HS-27A (cell line): ENCODE data around the gene TBC1D22B.
"Not testable (repeated sequence)": the region's sequence is repeated elsewhere in the genome, so short reads cannot be mapped to it uniquely, and the experiment has no call there.

Experiments
- DNase-seq: peaks from one replicate; pipeline ENCODE4 v3.0.0-alpha.2; 2012; ENCODE audit warnings: low read depth, missing footprints

The TBC1D22B gene

DNA sequence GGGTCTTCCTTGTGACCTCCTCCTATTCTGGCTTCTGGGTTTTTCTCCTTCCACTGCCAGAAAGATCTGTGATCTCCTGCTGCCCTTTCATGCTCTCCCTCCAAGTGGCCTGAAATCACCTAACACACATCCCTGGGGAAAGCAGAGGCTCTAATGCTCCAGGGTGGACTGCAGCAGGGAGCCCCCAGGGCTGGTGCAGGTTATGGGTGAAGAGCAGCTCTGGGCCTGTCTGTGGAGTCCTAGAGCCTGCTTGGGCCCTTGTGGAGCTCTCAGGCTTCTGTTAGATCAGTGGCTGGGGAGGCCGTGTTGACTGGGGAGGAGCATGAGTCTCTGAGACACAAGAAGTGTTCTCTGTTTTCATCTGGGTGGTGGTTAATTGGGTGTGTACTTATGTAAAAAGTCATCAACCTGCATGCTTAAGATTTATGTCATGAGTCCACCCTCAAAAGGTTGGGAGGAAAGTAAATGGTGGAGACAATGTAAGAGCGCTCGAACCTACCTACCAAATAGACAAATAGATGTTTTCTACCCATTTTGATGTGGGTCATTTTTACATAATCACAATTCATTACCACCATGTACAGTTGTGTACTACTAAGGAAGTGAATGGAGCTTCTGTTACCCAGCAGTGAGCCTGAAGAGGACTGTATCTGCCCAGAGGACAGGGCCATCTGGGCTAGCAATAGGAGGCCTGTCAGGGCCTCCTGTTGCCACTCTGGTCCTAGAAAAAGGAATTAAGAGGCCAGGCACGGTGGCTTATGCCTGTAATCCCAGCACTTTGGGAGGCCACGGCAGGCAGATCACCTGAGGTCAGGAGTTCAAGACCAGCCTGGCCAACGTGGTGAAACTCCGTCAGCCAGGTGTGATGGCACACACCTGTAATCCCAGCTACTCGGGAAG, 64.2 kb downstream of the TBC1D22B start:
- no peak for DNase-seq

DNA sequence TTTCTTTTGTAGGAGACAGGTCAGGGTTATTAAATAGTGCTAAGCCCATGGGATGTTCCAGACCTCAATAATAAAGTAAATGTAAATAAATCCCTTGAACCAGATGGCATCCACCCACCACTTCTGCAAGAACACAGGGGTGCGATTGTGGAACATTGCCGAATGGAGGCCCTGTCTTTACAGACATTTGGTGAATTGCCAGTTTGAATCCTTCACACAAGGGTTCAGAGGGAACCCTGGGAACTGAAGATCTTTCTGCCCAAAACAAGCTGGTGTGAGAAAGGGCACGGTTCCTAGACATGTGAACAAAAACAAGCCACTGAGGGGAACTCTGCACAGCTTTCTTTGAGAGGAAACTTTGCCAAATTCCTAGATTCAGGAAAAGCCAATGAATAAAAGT, 66.0 kb downstream of the TBC1D22B start:
- no peak for DNase-seq

DNA sequence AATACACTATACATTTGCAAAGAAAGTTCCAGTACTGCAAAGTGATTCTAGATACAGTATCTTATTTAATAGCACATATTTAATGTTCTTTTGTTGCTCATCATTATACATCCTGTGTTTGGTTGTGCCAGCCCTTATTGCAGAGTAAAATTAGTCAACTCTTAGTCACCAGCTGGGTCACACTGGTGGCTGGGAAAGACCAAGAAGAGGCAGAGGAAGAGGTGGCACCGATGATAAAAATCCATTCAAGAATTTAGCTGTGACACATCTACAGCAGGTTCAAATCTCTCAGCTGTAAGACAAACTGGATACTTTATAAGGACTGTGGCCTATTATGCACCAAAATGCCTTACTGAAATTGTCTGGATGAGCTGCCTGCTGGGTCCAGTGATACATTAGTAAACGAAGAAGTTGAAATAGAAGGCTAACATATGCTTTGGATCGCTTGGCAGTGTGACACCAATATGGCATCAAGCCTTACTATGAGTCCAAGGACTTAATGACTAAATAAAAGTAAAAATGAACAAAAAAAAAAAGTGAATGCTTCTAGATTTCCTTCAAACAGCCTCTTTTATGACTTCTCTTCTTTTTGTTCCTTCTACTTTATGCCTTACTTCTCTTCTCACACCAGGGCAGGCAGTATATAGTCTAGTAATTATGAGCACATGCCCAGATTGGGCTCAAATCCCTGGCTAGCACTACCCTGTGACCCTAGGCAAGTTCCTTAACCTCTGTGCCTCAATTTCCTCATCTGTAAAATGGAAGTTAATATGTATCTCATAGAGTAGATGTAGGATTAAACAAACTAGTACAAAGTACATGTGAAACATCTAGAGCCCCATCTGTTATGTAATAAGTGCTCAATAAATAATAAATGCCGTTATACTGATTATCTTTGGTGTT, 66.8 kb downstream of the TBC1D22B start:
- DNase-seq = peak; percentile 62

DNA sequence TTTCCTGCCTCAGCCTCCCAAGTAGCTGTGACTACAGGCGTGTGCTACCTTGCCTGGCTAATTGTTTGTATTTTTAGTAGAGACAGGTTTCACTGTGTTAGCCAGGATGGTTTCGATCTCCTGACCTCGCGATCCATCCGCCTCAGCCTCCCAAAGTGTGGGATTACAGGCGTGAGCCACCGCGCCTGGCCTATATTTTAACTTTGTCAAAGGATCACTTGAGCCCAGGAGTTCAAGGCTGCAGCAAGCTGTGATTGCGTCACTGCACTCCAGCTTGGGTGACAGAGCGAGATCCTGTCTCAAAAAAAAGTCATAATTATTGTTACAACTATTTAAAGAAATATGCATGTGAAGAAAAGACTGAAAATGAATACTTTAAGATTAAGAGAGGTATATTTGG, 72.8 kb downstream of the TBC1D22B start:
- DNase-seq = not testable (repeated sequence)

DNA sequence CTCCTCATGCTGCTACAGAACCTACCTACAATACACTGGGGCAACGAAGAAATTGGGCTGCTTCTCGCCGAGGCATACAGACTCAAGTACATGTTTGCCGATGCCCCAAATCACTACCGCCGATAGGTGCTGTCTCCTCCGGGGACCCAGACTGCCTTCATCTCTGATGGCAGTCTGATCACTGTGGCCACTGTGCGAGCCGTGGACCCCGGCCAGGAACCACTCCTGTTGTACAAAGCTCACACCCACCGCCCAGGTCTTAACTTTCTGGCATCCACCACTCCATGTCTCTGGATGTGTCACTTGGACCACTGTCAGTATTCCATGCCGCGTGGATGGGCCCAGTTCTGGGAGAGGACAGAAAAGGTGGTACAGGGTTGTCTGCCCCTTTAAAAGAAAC, 73.5 kb downstream of the TBC1D22B start:
- no peak for DNase-seq

DNA sequence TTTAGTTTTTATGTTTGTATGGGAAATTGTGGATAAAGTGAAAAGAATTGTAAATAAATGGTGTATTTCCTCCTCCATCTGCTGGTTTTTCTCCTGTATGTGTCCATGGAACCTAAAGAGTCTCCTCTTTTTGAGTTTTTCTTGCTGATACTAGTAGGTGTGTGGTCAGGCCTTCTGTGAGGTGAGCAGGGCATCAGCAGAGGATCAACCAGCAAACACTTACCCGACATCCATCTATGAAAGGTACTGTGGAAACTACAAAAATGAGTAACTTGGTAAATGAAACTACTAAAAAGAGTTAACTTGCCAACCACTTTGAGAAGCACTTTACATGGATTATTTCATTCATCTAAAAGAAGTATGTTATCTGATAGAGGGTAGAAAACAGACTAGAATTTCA, 75.3 kb downstream of the TBC1D22B start:
- no peak for DNase-seq

DNA sequence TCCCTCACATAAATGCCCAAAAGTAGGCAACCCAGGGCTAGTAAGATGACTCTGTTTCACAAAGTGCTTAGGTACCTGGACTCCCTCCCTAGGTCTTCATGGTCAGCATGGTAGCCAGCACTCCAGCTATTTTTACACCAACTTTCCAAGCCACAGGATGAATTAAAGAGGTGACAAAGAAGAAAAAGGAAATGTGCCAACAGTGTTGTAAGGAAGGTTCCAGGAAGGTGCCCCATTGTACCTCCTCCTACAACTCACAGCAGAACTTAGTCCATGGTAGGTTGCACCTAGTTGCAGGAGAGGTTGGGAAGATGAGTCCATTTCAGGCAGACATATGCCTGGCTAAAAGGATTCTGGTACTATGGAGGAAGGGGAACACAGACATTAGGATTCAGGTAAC, 76.5 kb downstream of the TBC1D22B start:
- DNase-seq = no peak

DNA sequence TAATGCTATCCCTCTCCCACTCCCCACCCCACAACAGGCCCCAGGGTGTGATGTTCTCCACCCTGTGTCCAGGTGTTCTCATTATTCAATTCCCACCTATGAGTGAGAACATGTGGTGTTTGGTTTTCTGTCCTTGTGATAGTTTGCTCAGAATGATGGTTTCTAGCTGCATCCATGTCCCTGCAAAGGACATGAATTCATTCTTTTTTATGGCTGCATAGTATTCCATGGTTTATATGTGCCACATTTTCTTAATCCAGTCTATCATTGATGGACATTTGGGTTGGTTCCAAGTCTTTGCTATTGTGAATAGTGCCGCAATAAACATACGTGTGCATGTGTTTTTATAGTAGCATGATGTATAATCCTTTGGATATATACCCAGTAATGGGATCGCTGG, 80.7 kb downstream of the TBC1D22B start:
- not testable (repeated sequence) for DNase-seq

DNA sequence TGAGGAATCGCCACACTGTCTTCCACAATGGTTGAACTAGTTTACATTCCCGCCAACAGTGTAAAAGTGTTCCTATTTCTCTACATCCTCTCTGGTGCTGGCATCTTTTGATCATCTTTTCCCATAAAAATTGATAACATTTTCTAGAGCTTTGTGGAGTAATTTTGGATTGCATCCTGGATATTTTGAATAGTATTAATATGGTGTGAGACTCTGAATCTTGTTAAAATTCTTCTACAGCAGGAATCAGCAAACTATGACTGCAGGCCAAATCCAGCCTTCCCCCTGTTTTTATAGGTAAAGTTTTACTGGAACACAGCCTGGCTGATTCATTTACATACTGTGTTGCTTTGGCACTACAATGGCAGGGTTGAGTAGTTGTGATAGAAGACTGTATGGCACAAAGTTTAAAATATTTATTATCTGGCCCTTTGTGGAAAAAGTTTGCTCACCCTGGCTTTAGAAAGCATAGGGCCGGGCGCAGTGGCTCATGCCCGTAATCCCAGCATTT, 81.2 kb downstream of the TBC1D22B start:
- DNase-seq = no peak

DNA sequence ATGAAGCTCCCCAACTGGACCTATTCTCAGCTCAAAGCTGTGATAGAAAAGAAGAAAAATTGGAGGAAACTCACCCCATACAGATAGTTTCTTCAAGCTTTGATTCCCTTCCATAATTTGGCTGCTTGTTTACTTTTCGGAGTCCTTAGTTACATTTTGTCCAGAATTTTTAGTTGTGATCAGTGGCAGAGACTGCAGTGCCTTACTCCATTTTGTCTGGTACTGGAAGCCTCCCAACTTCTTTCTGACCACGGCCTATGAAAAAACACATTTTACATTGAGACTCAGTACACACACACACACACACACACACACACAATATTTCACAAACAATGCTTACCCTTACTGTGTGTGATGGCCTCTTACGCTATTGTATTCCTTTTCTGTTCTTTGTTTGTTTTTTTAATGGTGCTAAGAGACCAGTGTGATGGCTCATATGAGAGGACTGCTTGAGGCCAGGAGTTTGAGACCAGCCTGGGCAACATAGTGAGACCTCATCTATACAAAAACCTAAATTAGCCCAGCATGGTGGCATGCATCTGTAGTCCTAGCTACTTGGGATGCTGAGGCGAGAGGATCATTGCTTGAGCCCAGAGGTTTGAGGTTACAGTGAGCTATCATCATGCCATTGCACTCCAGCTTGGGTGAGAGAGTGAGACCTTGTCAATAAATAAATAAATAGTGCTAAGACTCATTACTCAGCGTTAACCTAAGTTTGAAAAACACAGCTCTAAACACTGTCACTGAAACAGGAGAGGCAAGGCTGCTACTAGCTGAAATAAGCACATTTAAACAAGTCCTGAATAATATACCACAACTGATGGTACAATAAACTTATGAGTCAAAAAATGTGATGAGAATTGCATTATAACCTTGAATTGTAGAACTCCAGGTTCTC, 82.4 kb downstream of the TBC1D22B start:
- DNase-seq = no peak

DNA sequence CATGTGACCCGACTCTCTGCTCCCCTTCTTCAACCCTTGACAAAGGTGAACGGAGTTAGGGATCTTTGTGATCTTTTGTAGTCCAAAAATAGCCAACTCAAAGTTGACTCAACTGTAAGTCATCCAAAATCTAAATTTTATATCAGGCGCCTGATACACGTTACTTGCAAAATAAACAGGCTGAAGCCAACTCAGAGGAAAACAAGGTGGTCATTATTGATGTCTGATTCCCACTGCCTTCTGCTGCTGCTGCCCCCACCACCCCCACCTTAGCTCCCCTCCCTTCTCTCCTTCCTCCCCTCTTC, 83.0 kb downstream of the TBC1D22B start:
- DNase-seq = no peak

DNA sequence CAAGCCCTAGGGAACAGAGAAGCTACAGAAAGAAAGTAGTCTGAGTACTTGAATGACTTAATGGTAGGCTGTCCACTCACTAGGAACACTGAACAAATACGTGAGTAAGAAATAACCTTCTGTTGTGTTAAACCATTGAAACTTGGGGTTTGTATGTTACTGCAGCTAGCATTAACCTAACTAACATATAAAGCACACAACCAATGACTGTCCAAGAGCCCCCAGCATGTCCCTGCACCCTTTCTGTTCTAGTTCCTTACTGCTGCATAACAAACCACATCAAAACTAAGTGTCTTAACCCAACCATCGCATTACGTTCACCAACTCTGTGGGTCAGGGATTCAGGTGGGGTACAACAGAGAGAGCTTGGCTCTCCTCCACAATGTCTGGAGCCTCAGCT, 85.7 kb downstream of the TBC1D22B start:
- DNase-seq = no peak

DNA sequence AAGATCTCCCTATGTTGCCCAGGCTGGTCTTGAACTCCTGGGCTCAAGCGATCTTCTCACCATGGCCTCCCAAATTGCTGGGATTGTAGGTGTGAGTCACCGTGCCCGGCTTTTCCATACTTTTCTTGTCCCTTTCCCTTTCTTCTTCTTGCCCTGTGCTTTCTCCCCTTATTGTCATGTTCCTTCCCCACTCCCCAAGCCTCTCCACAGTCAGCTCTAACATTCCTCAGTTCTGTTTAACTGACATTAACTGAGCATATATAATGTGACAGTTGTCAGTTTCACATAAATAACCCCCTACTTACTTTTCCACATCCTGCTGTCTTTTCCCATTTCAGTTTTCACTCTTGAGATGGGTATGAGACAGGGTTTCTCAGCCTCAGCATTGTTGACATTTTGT, 86.7 kb downstream of the TBC1D22B start:
- DNase-seq = no peak

DNA sequence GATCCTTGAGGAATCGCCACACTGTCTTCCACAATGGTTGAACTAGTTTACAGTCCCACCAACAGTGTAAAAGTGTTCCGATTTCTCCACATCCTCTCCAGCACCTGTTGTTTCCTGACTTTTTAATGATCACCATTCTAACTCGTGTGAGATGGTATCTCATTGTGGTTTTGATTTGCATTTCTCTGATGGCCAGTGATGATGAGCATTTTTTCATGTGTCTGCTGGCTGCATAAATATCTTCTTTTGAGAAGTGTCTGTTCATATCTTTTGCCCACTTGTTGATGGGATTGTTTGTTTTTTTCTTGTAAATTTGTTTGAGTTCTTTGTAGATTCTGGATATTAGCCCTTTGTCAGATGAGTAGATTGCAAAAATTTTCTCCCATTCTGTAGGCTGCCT, 88.2 kb downstream of the TBC1D22B start:
- not testable (repeated sequence) for DNase-seq

DNA sequence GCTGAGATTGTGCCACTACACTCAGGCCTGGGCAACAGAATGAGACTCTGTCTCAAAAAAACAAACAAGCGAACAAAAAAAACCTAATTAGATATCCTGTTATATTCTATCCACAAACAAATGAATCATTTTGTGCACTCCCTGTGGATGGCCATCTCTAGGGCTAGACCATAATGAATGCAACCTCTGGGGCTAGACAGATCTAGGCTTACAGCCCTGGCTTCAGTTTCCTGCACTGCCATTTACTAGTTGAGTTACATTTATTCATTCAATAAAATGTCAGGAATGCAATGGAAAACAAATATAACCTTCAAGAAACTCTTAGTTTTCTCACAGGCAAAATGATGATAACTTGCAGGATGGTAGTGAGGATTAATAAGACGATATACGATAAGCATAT, 89.6 kb downstream of the TBC1D22B start:
- DNase-seq = no peak

DNA sequence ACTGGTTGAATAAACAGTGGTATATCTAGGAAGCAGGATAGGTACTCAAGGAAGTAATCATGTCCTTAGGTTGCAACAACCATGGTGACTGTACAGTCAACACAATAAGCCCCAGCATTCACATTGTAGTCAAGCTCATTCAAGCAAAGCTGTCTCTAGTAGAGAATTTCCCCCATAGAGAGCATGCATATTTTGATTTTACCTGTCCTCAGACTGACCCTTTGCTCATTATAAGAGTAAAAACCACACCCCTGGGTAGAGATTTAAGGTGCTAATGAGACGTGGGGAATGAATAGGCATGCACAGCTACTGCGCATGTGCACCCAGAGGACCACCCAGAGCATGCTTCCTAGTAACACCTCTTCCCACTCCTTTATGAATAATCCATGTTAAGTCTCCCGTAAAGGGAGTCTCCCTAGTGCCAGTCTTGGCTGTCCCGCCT, 90.1 kb downstream of the TBC1D22B start:
- DNase-seq = no peak

DNA sequence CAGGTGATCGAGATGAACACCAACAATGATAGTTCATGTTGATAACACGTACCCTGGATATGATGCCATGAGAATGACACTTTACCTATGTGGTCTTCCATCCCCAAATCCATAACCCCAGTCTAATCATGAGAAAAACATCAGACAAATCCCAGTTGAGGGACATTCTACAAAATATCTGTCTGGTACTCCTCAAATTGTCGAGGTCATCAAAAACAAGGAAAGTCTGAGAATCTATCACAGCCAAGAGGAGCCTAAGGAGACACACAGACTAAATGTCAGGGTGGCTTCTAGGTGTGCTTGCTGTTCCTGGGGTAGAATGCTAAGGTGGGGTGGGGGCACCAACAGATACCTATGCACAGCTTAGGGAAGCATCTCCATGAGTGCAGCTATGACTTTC, 93.5 kb downstream of the TBC1D22B start:
- DNase-seq = no peak

DNA sequence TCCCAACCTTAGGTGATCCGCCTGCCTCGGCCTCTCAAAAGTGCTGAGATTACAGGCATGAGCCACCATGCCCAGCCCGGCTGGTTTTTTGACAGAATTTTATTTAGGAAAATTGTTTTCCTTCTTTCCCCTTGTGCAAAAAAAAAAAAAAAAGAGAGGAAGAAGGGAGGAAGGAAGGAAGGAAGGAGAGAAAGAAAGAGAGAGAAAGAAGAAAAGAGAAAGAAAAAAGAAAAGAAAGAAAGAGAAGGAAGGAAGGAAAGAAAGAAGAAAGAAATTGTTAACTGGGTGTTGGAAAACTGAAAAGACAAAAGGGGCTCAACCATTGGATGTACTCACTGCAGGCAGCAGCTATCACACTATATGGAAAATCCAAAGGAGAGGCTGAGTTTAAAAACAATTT, 94.8 kb downstream of the TBC1D22B start:
- DNase-seq = no peak

DNA sequence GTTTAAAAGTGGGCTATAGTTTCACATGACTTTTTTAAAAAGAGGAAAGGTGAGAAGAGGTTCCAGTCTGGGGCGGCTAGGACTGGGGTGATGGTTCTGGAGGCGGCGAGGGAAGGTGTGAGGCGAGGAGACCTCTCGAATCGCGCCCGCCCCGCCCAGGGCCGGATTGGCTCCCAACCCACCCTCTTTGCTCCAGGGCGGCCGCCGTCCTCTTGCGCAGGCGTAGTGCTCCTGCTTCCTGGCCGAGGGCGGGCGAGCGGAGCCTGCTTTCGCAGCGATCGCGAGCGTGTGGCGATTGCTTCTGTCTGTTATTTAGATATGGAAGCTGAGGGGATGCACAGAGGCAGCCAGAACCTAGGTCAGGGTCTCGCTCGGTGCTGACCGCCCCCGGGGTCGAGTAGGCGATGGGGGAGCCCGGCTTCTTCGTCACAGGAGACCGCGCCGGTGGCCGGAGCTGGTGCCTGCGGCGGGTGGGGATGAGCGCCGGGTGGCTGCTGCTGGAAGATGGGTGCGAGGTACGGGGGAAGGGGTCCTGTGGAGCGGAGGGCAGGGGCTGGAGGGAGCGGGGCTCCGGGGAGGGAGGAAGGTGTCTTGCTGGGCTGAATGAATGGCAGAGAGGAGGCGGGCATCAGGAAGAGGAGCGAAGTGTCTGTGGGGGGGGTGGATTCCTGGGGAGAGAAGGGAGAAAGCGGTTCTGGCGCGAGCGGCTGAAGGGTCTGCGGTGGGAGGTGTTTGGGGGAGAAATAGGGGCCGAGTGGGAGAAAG, 96.4 kb downstream of the TBC1D22B start, which contains the start of gene RNF8:
TSS of gene RNF8 (plus strand) at position 223 of the 765 bp plus-strand sequence. CDS start at position 405, 182 bp downstream.
- DNase-seq = peak; percentile 62

DNA sequence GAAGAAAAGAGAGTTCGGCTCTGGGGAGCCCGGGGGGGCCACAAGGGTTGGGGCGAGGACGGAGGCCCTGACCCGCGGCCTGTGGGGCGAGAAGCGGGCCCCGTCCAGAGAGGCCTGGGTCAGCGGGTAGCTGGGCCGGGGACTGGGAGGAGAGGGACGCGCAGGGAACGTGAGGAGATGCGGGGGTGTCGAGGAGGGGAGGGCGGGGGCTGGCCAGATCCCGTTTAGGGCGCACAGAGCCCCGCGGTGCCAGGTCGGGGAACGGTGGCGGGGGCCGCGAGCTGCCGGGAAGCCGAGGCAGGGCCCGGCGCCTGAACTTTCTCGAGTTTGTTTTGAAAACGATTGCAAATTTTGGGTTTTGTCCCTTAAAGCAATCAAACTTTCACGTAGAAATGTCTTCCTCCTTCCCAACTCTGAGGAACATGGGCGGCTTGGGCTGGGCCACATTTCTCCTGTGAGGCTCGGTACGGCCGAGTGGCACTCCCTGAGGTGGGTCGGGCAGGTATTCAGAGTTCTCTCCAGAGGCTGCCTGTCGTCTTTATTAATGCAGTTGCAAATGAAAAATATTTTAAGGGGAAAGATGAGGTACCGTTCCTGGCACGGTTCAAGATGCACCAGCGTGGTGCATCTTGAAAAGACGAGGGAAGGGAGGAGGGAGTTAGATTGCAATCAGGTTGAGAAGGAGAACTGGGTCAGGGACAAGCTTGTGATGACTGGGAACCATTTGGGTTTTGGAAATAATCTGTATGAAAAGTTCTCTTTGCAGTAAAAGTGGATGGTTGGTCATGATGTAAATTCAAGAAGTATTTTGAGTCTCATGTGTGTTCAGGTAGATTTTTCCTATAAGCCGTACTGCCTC, 97.2 kb downstream of the TBC1D22B start:
- no peak for DNase-seq
